Measurements from ENCODE around the gene NAPEPLD.

GRCh38 chr7:103100348-103100747, 48.6 kb downstream of the NAPEPLD start:
- TF ChIP-seq, protein P1, sequence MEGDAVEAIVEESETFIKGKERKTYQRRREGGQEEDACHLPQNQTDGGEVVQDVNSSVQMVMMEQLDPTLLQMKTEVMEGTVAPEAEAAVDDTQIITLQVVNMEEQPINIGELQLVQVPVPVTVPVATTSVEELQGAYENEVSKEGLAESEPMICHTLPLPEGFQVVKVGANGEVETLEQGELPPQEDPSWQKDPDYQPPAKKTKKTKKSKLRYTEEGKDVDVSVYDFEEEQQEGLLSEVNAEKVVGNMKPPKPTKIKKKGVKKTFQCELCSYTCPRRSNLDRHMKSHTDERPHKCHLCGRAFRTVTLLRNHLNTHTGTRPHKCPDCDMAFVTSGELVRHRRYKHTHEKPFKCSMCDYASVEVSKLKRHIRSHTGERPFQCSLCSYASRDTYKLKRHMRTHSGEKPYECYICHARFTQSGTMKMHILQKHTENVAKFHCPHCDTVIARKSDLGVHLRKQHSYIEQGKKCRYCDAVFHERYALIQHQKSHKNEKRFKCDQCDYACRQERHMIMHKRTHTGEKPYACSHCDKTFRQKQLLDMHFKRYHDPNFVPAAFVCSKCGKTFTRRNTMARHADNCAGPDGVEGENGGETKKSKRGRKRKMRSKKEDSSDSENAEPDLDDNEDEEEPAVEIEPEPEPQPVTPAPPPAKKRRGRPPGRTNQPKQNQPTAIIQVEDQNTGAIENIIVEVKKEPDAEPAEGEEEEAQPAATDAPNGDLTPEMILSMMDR (IDR thresholded peaks at IDR 0.05), result no peak
- no peak for TF ChIP-seq POLR2A (IDR thresholded peaks at IDR 0.05)
